Activated CD4-positive, CD25-positive, alpha-beta regulatory T cell (primary cell): ENCODE data around the gene BPIFB2.
"Not testable (repeated sequence)": the region's sequence is repeated elsewhere in the genome, so short reads cannot be mapped to it uniquely, and the experiment has no call there.

Experiments used
- DNase-seq, 4 experiments: peaks; one replicate each; lab custom pipeline; 2025; lab: John Stamatoyannopoulos, UW

BPIFB2 gene

GRCh38 chr20:32970115-32970972 is 37.2 kb upstream of the BPIFB2 start:
- DNase-seq, result no peak

GRCh38 chr20:32970973-32971300 is 36.6 kb upstream of the BPIFB2 start:
- DNase-seq, result no peak

GRCh38 chr20:32971703-32972161 is 35.8 kb upstream of the BPIFB2 start:
- DNase-seq, result no peak

- DNase-seq, result peak; percentile 34 to 62 (median 56)
Measured at GRCh38 chr20:32972181-32973076, 35.1 kb upstream of the BPIFB2 start.

- no peak for DNase-seq
Measured at GRCh38 chr20:32973077-32973717, 34.3 kb upstream of the BPIFB2 start.

- not testable (repeated sequence) for DNase-seq
Measured at GRCh38 chr20:32974204-32975064, 33.1 kb upstream of the BPIFB2 start.

- not testable (repeated sequence) for DNase-seq
Measured at GRCh38 chr20:32975121-32975520, 32.4 kb upstream of the BPIFB2 start.

- no peak for DNase-seq
Measured at GRCh38 chr20:32975698-32976674, 31.5 kb upstream of the BPIFB2 start.

- DNase-seq, result no peak
Measured at GRCh38 chr20:32976746-32977145, 30.8 kb upstream of the BPIFB2 start.

GRCh38 chr20:32977281-32978008 is 30.1 kb upstream of the BPIFB2 start:
- DNase-seq, result no peak

- DNase-seq, result no peak
Measured at GRCh38 chr20:32978009-32978335, 29.5 kb upstream of the BPIFB2 start.

- DNase-seq, result no peak
Measured at GRCh38 chr20:32979201-32979998, 28.1 kb upstream of the BPIFB2 start.

- DNase-seq, result no peak
Measured at GRCh38 chr20:32980131-32980941, 27.2 kb upstream of the BPIFB2 start.

GRCh38 chr20:32980990-32981389 is 26.5 kb upstream of the BPIFB2 start:
- no peak for DNase-seq

GRCh38 chr20:32982617-32983458 is 24.7 kb upstream of the BPIFB2 start:
- no peak for DNase-seq

- no peak for DNase-seq
Measured at GRCh38 chr20:32983459-32984112, 23.9 kb upstream of the BPIFB2 start.
